HepG2 (cell line): ENCODE measurements around the gene PHKG2. TPM values are rescaled to one million over a fixed set of nuclear protein-coding genes. Genes with fewer than 3 reads are reported as not detected.

Experiments used
- ATM ChIP-seq: fragments of 450-650 bp; IDR thresholded peaks from 2 replicates; pipeline ENCODE4 v1.7.1; 2017; ENCODE audit warnings: mild to moderate bottlenecking, borderline replicate concordance
- CREB1 ChIP-seq, 2 experiments: fragments of 450-650 bp in 1 of 2; IDR thresholded peaks; 2 replicates each; pipeline ENCODE4 v1.6.1; 2016 to 2017; ENCODE audit warnings: control low read depth in 1 of 2, mild to moderate bottlenecking in 1 of 2, missing compliant biosample characterization in 1 of 2, missing genetic modification characterization in 1 of 2
- DMAP1 ChIP-seq: IDR thresholded peaks from 2 replicates; pipeline ENCODE4 v1.6.1; 2016
- FOXA3 ChIP-seq: IDR thresholded peaks from 2 replicates; pipeline ENCODE4 v1.6.1; 2016; ENCODE audit warnings: missing genetic modification reagents, missing compliant biosample characterization
- GLI4 ChIP-seq: sonication (generic); formaldehyde crosslinking; IDR thresholded peaks from 2 replicates; pipeline ENCODE4 v1.5.1; 2020; ENCODE audit warnings: missing genetic modification reagents, mild to moderate bottlenecking, moderate library complexity, borderline replicate concordance
- HMG20B ChIP-seq: conservative IDR thresholded peaks from 2 replicates; pipeline ENCODE4 v1.6.1; 2016; ENCODE audit warnings: missing genetic modification reagents, missing compliant biosample characterization
- KDM2A ChIP-seq: sonication (generic); formaldehyde crosslinking; IDR thresholded peaks from 2 replicates; pipeline ENCODE4 v1.4.0; 2020; ENCODE audit warnings: low read depth, missing genetic modification reagents, borderline replicate concordance
- ONECUT2 ChIP-seq: sonication (generic); formaldehyde crosslinking; IDR thresholded peaks from 2 replicates; pipeline ENCODE4 v1.4.0; 2020; ENCODE audit warnings: missing genetic modification reagents
- RFX5 ChIP-seq: IDR thresholded peaks from 2 replicates; pipeline ENCODE4 v1.6.1; 2011; ENCODE audit warnings: low read depth, low read length, improper control_type of control experiment
- RFXANK ChIP-seq: IDR thresholded peaks from 2 replicates; pipeline ENCODE4 v1.6.1; 2016
- RXRA ChIP-seq: sonication (generic); formaldehyde crosslinking; IDR thresholded peaks from 2 replicates; pipeline ENCODE4 v1.5.1; 2020; ENCODE audit warnings: missing genetic modification reagents
- ZBTB3 ChIP-seq: sonication (generic); formaldehyde crosslinking; IDR thresholded peaks from 2 replicates; pipeline ENCODE4 v1.4.0; 2020; ENCODE audit warnings: low read depth, mild to moderate bottlenecking, moderate library complexity, missing genetic modification reagents, borderline replicate concordance
- ZMYM4 ChIP-seq: sonication (generic); formaldehyde crosslinking; IDR thresholded peaks from 2 replicates; pipeline ENCODE4 v1.8.1; 2023; ENCODE audit warnings: mild to moderate bottlenecking, missing genetic modification reagents
- ZNF10 ChIP-seq: sonication (generic); formaldehyde crosslinking; IDR thresholded peaks from 2 replicates; pipeline ENCODE4 v1.4.0; 2020; ENCODE audit warnings: mild to moderate bottlenecking, low read depth, missing genetic modification reagents, borderline replicate concordance
- ZNF224 ChIP-seq: sonication (generic); formaldehyde crosslinking; IDR thresholded peaks from 2 replicates; pipeline ENCODE4 v1.5.0; 2020; ENCODE audit warnings: mild to moderate bottlenecking, missing genetic modification reagents
- ZNF510 ChIP-seq: sonication (generic); formaldehyde crosslinking; IDR thresholded peaks from 2 replicates; pipeline ENCODE4 v1.4.0; 2020; ENCODE audit warnings: low read depth, mild to moderate bottlenecking, missing genetic modification reagents
- ZNF772 ChIP-seq: sonication (generic); formaldehyde crosslinking; IDR thresholded peaks from 2 replicates; pipeline ENCODE4 v1.5.0; 2020; ENCODE audit warnings: mild to moderate bottlenecking, missing genetic modification reagents
- ZSCAN20 ChIP-seq: sonication (generic); formaldehyde crosslinking; IDR thresholded peaks from 2 replicates; pipeline ENCODE4 v1.4.0; 2020; ENCODE audit warnings: missing genetic modification reagents, mild to moderate bottlenecking, borderline replicate concordance
- polyA plus RNA-seq, 8 experiments: library from polyadenylated mRNA; depleted of rRNA in 3 of 8; stranded (reverse) in 7 of 8; unstranded in 1 of 8; fragments of >200 nt; fragmentation: Illumina TruSeq in 4 of 8; extraction: Trizol in 4 of 8; gene quantifications; 2 replicates each; pipeline versions ENCODE4 v1.2.1 to v1.2.3, GENCODE V29; 2011 to 2016; ENCODE audit warnings: low read depth in 4 of 8, missing spikeins in 1 of 8, mixed read lengths in 1 of 8; ENCODE audit not compliant: insufficient read depth in 1 of 8
- total RNA-seq, 5 experiments: library from RNA; depleted of rRNA; stranded (reverse); fragments of >200 nt; fragmentation: Illumina TruSeq; extraction: Trizol; gene quantifications; 2 replicates each; pipeline ENCODE4 v1.2.3, GENCODE V29; 2016; ENCODE audit warnings: low read depth in 1 of 5
- TF ChIP-seq, protein P1 (sequence below): sonication (generic); formaldehyde crosslinking; IDR thresholded peaks from 2 replicates; pipeline ENCODE4 v1.4.0; 2020; ENCODE audit warnings: missing genetic modification reagents, borderline replicate concordance
- TF ChIP-seq, protein P2 (sequence below): IDR thresholded peaks from 2 replicates; pipeline ENCODE4 v1.6.1; 2016; ENCODE audit warnings: low read depth
- TF ChIP-seq, protein P3 (sequence below): sonication (generic); formaldehyde crosslinking; IDR thresholded peaks from 2 replicates; pipeline ENCODE4 v1.8.1; 2023; ENCODE audit warnings: mild to moderate bottlenecking, missing genetic modification reagents
- TF ChIP-seq, protein P4 (sequence below): IDR thresholded peaks from 2 replicates; pipeline ENCODE4 v1.6.1; 2016; ENCODE audit warnings: missing genetic modification reagents, missing compliant biosample characterization

The PHKG2 gene
- total and polyA plus RNA-seq, 2 of the 13 experiments (the other 11 are each of a cell fraction or from before 2014, with no cell fraction given), result 37.4 to 42.1 TPM

DNA sequence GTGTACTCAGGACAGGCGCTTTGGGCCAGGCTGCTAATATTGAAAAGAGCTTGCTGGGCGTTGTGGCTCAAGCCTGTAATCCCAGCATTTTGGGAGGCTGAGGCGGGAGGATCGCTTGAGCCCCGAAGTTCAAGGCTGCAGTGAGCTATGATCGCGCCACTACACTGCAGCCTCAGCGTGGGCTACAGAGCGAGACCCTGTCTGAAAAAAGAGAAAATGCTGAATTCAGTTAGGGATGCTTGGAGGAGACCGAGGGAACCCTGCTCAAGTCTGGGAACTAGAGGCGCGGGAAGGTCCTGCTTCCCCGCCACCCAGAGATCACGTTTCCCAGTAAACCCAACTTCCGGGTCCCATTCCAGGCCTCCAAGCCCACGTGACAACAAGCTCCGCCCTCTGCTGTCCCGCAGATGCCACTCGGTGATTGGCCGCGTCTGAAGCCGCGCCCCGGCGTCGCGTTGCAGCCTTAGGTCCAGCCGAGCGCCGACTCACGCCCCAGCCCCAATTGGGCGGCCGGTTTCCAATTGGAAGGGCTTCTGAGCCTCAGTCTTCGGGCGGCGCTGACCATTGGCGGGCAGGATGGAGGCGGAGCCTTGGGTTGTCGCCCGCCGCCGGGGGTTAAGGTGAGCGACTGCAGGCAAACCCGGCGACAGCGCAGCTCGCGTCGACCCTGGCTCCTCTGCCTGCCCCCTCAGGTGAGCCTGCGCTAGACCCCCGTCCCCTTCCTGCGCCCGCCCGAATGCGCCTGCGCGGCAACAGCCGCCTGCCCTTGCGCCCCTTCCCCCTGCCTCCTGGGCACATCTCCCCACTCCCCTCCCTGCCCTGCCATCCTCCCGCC, at the start of gene PHKG2 (continued):
- TF ChIP-seq ZMYM4 (CRISPR knock-in tag) (peak; percentile 95), ZNF510 (CRISPR knock-in tag) (no peak), RFX5 (peak; percentile 79), ZSCAN20 (CRISPR knock-in tag) (0 out of 2 replicates have a peak, but pooled peaks have one; percentile 14), GLI4 (no peak; the same call in 1 of the 2 replicates), KDM2A (CRISPR knock-in tag) (peak; percentile 98), RXRA (CRISPR knock-in tag) (no peak; the same call in 1 of the 2 replicates), CREB1 (IDR thresholded peaks at IDR 0.05) (peak; percentile 83), CREB1 (CRISPR knock-in tag; IDR thresholded peaks at IDR 0.05) (peak; percentile 29; the same call in 1 of the 2 replicates), ONECUT2 (CRISPR knock-in tag) (peak; percentile 41; the same call in 1 of the 2 replicates), ATM (no peak), RFXANK (peak; percentile 91; the same call in 1 of the 2 replicates), ZNF224 (CRISPR knock-in tag) (0 out of 2 replicates have a peak, but pooled peaks have one; percentile 57), ZNF10 (CRISPR knock-in tag) (no peak), HMG20B (CRISPR knock-in tag) (no peak; the same call in none of the 2 replicates), FOXA3 (peak; percentile 39; the same call in 1 of the 2 replicates), ZNF772 (0 out of 2 replicates have a peak, but pooled peaks have one; percentile 69), ZBTB3 (CRISPR knock-in tag) (0 out of 2 replicates have a peak, but pooled peaks have one; percentile 17), DMAP1 (CRISPR knock-in tag) (peak; percentile 86)
- TF ChIP-seq, protein P1, sequence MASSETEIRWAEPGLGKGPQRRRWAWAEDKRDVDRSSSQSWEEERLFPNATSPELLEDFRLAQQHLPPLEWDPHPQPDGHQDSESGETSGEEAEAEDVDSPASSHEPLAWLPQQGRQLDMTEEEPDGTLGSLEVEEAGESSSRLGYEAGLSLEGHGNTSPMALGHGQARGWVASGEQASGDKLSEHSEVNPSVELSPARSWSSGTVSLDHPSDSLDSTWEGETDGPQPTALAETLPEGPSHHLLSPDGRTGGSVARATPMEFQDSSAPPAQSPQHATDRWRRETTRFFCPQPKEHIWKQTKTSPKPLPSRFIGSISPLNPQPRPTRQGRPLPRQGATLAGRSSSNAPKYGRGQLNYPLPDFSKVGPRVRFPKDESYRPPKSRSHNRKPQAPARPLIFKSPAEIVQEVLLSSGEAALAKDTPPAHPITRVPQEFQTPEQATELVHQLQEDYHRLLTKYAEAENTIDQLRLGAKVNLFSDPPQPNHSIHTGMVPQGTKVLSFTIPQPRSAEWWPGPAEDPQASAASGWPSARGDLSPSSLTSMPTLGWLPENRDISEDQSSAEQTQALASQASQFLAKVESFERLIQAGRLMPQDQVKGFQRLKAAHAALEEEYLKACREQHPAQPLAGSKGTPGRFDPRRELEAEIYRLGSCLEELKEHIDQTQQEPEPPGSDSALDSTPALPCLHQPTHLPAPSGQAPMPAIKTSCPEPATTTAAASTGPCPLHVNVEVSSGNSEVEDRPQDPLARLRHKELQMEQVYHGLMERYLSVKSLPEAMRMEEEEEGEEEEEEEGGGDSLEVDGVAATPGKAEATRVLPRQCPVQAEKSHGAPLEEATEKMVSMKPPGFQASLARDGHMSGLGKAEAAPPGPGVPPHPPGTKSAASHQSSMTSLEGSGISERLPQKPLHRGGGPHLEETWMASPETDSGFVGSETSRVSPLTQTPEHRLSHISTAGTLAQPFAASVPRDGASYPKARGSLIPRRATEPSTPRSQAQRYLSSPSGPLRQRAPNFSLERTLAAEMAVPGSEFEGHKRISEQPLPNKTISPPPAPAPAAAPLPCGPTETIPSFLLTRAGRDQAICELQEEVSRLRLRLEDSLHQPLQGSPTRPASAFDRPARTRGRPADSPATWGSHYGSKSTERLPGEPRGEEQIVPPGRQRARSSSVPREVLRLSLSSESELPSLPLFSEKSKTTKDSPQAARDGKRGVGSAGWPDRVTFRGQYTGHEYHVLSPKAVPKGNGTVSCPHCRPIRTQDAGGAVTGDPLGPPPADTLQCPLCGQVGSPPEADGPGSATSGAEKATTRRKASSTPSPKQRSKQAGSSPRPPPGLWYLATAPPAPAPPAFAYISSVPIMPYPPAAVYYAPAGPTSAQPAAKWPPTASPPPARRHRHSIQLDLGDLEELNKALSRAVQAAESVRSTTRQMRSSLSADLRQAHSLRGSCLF (CRISPR knock-in tag), result no peak; the same call in 1 of the 2 replicates
- TF ChIP-seq, protein P2, sequence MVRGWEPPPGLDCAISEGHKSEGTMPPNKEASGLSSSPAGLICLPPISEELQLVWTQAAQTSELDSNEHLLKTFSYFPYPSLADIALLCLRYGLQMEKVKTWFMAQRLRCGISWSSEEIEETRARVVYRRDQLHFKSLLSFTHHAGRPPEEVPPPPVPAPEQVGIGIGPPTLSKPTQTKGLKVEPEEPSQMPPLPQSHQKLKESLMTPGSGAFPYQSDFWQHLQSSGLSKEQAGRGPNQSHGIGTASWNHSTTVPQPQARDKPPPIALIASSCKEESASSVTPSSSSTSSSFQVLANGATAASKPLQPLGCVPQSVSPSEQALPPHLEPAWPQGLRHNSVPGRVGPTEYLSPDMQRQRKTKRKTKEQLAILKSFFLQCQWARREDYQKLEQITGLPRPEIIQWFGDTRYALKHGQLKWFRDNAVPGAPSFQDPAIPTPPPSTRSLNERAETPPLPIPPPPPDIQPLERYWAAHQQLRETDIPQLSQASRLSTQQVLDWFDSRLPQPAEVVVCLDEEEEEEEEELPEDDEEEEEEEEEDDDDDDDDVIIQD, result peak; percentile 80
- TF ChIP-seq, protein P3, sequence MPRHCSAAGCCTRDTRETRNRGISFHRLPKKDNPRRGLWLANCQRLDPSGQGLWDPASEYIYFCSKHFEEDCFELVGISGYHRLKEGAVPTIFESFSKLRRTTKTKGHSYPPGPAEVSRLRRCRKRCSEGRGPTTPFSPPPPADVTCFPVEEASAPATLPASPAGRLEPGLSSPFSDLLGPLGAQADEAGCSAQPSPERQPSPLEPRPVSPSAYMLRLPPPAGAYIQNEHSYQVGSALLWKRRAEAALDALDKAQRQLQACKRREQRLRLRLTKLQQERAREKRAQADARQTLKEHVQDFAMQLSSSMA, result no peak
- TF ChIP-seq, protein P4, sequence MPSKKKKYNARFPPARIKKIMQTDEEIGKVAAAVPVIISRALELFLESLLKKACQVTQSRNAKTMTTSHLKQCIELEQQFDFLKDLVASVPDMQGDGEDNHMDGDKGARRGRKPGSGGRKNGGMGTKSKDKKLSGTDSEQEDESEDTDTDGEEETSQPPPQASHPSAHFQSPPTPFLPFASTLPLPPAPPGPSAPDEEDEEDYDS (CRISPR knock-in tag), result peak; percentile 94
